GM21515 (cell line): ENCODE results near the gene KRT84.
"Not testable (repeated sequence)": the region's sequence is repeated elsewhere in the genome, so short reads cannot be mapped to it uniquely, and the experiment has no call there.

ENCODE experiments used
- ATAC-seq: cut with Tn5 transposase; IDR thresholded peaks from one replicate; pipeline ENCODE4 v1.9.1; 2021; ENCODE audit not compliant: unreplicated experiment

The KRT84 gene

GRCh38 chr12:52346593-52346992, 38.9 kb downstream of the KRT84 start:
- ATAC-seq, result no peak

GRCh38 chr12:52345041-52345440, 40.4 kb downstream of the KRT84 start:
- ATAC-seq, result not testable (repeated sequence)

GRCh38 chr12:52344111-52344510, 41.3 kb downstream of the KRT84 start:
- ATAC-seq, result no peak

- ATAC-seq, result no peak
These were observed 41.9 kb downstream of the KRT84 start for GRCh38 chr12:52343550-52343949.

GRCh38 chr12:52342781-52343490, 42.5 kb downstream of the KRT84 start:
- no peak for ATAC-seq

- no peak for ATAC-seq
These were observed 44.3 kb downstream of the KRT84 start for GRCh38 chr12:52341066-52341580.

GRCh38 chr12:52338241-52338960, 47.1 kb downstream of the KRT84 start:
- ATAC-seq, result no peak

- no peak for ATAC-seq
These were observed 48.4 kb downstream of the KRT84 start for GRCh38 chr12:52337054-52337453.

GRCh38 chr12:52336641-52337040, 48.8 kb downstream of the KRT84 start:
- ATAC-seq, result no peak

- ATAC-seq, result no peak
These were observed 49.7 kb downstream of the KRT84 start for GRCh38 chr12:52335598-52336262.

GRCh38 chr12:52334185-52334584, 51.3 kb downstream of the KRT84 start:
- no peak for ATAC-seq

- no peak for ATAC-seq
These were observed 52.1 kb downstream of the KRT84 start for GRCh38 chr12:52333321-52333720.

- no peak for ATAC-seq
These were observed 53.1 kb downstream of the KRT84 start for GRCh38 chr12:52332381-52332780.

GRCh38 chr12:52331833-52332232, 53.6 kb downstream of the KRT84 start:
- no peak for ATAC-seq

- no peak for ATAC-seq
These were observed 54.4 kb downstream of the KRT84 start for GRCh38 chr12:52331039-52331438.

- ATAC-seq, result no peak
These were observed 57.5 kb downstream of the KRT84 start for GRCh38 chr12:52327830-52328500.
